ENCODE results near the gene TMEM8B.
"Not testable (repeated sequence)": the region's sequence is repeated elsewhere in the genome, so short reads cannot be mapped to it uniquely, and the experiment has no call there.

Gene TMEM8B

GRCh38 chr9:35884908-35885307, 55.9 kb downstream of the TMEM8B start:
- H3K9ac ChIP-seq (ENCODE audit: low read depth in 1 of 2, low read length in 2 of 2); H3K9me3 ChIP-seq (ENCODE audit: control insufficient read depth in 2 of 2, low read length in 2 of 2); H3K4me1 ChIP-seq (ENCODE audit: control insufficient read depth in 2 of 2, insufficient read depth in 2 of 2, low read length in 2 of 2); H3K27me3 ChIP-seq (ENCODE audit: control insufficient read depth in 2 of 2, insufficient read depth in 2 of 2, low read length in 2 of 2); H3K36me3 ChIP-seq (ENCODE audit: control insufficient read depth in 2 of 2, insufficient read depth in 2 of 2, low read length in 2 of 2); H3K4me3 ChIP-seq (ENCODE audit: low read length in 2 of 2); H3K27ac ChIP-seq (ENCODE audit: low read depth in 2 of 2, low read length in 2 of 2): not testable (repeated sequence)

GRCh38 chr9:35891646-35892045, 62.6 kb downstream of the TMEM8B start:
- H3K27me3 ChIP-seq (ENCODE audit: control insufficient read depth in 2 of 2, insufficient read depth in 2 of 2, low read length in 2 of 2), result peaks cover 0 to 3% of the 10 kb centered on the region in 2 donors
- no peaks in the 10 kb centered on the region for H3K36me3 ChIP-seq (ENCODE audit: control insufficient read depth in 2 of 2, insufficient read depth in 2 of 2, low read length in 2 of 2)
- H3K4me1 ChIP-seq (ENCODE audit: control insufficient read depth in 2 of 2, insufficient read depth in 2 of 2, low read length in 2 of 2), result no peaks in the 10 kb centered on the region
- H3K4me3 ChIP-seq (ENCODE audit: low read length in 2 of 2), result no peak overlapping the region
- no peak overlapping the region for H3K27ac ChIP-seq (ENCODE audit: low read depth in 2 of 2, low read length in 2 of 2)
- H3K9ac ChIP-seq (ENCODE audit: low read depth in 1 of 2, low read length in 2 of 2), result no peak overlapping the region
- H3K9me3 ChIP-seq (ENCODE audit: control insufficient read depth in 2 of 2, low read length in 2 of 2), result no peaks in the 10 kb centered on the region

GRCh38 chr9:35892051-35892450, 63.0 kb downstream of the TMEM8B start:
- Histone ChIP-seq H3K4me1 (ENCODE audit: control insufficient read depth in 2 of 2, insufficient read depth in 2 of 2, low read length in 2 of 2) (no peaks in the 10 kb centered on the region), H3K9ac (ENCODE audit: low read depth in 1 of 2, low read length in 2 of 2) (no peak overlapping the region), H3K27me3 (ENCODE audit: control insufficient read depth in 2 of 2, insufficient read depth in 2 of 2, low read length in 2 of 2) (peaks cover 0 to 3% of the 10 kb centered on the region in 2 donors), H3K36me3 (ENCODE audit: control insufficient read depth in 2 of 2, insufficient read depth in 2 of 2, low read length in 2 of 2) (no peaks in the 10 kb centered on the region), H3K9me3 (ENCODE audit: control insufficient read depth in 2 of 2, low read length in 2 of 2) (no peaks in the 10 kb centered on the region), H3K27ac (ENCODE audit: low read depth in 2 of 2, low read length in 2 of 2) (no peak overlapping the region), H3K4me3 (ENCODE audit: low read length in 2 of 2) (no peak overlapping the region)

GRCh38 chr9:35896570-35896969, 67.5 kb downstream of the TMEM8B start:
- H3K9ac ChIP-seq (ENCODE audit: low read depth in 1 of 2, low read length in 2 of 2), result no peak overlapping the region
- no peak overlapping the region for H3K27ac ChIP-seq (ENCODE audit: low read depth in 2 of 2, low read length in 2 of 2)
- peaks cover 0 to 3% of the 10 kb centered on the region in 2 donors for H3K27me3 ChIP-seq (ENCODE audit: control insufficient read depth in 2 of 2, insufficient read depth in 2 of 2, low read length in 2 of 2)
- H3K4me1 ChIP-seq (ENCODE audit: control insufficient read depth in 2 of 2, insufficient read depth in 2 of 2, low read length in 2 of 2), result no peaks in the 10 kb centered on the region
- no peaks in the 10 kb centered on the region for H3K36me3 ChIP-seq (ENCODE audit: control insufficient read depth in 2 of 2, insufficient read depth in 2 of 2, low read length in 2 of 2)
- H3K4me3 ChIP-seq (ENCODE audit: low read length in 2 of 2), result no peak overlapping the region
- H3K9me3 ChIP-seq (ENCODE audit: control insufficient read depth in 2 of 2, low read length in 2 of 2), result no peaks in the 10 kb centered on the region

GRCh38 chr9:35897376-35898099, 68.5 kb downstream of the TMEM8B start:
- H3K27me3 ChIP-seq (ENCODE audit: control insufficient read depth in 2 of 2, insufficient read depth in 2 of 2, low read length in 2 of 2); H3K4me3 ChIP-seq (ENCODE audit: low read length in 2 of 2); H3K9ac ChIP-seq (ENCODE audit: low read depth in 1 of 2, low read length in 2 of 2); H3K9me3 ChIP-seq (ENCODE audit: control insufficient read depth in 2 of 2, low read length in 2 of 2); H3K27ac ChIP-seq (ENCODE audit: low read depth in 2 of 2, low read length in 2 of 2); H3K4me1 ChIP-seq (ENCODE audit: control insufficient read depth in 2 of 2, insufficient read depth in 2 of 2, low read length in 2 of 2); H3K36me3 ChIP-seq (ENCODE audit: control insufficient read depth in 2 of 2, insufficient read depth in 2 of 2, low read length in 2 of 2): not testable (repeated sequence)

- H3K36me3 ChIP-seq (ENCODE audit: control insufficient read depth in 2 of 2, insufficient read depth in 2 of 2, low read length in 2 of 2), result no peaks in the 10 kb centered on the region
Observed at GRCh38 chr9:35898337-35898736, 69.3 kb downstream of the TMEM8B start.

GRCh38 chr9:35899021-35899420, 70.0 kb downstream of the TMEM8B start:
- no peak overlapping the region for H3K4me3 ChIP-seq (ENCODE audit: low read length in 2 of 2)
- H3K27me3 ChIP-seq (ENCODE audit: control insufficient read depth in 2 of 2, insufficient read depth in 2 of 2, low read length in 2 of 2), result no peaks in the 10 kb centered on the region
- H3K36me3 ChIP-seq (ENCODE audit: control insufficient read depth in 2 of 2, insufficient read depth in 2 of 2, low read length in 2 of 2), result no peaks in the 10 kb centered on the region
- peaks cover 9 to 11% of the 10 kb centered on the region in 2 donors for H3K4me1 ChIP-seq (ENCODE audit: control insufficient read depth in 2 of 2, insufficient read depth in 2 of 2, low read length in 2 of 2)
- H3K9me3 ChIP-seq (ENCODE audit: control insufficient read depth in 2 of 2, low read length in 2 of 2), result no peaks in the 10 kb centered on the region
- H3K27ac ChIP-seq (ENCODE audit: low read depth in 2 of 2, low read length in 2 of 2), result no peak overlapping the region
- no peak overlapping the region for H3K9ac ChIP-seq (ENCODE audit: low read depth in 1 of 2, low read length in 2 of 2)

More at GRCh38 chr9:35898337-35898736, 69.3 kb downstream of the TMEM8B start:
- H3K9ac ChIP-seq (ENCODE audit: low read depth in 1 of 2, low read length in 2 of 2), result no peak overlapping the region
- no peaks in the 10 kb centered on the region for H3K27me3 ChIP-seq (ENCODE audit: control insufficient read depth in 2 of 2, insufficient read depth in 2 of 2, low read length in 2 of 2)
- H3K9me3 ChIP-seq (ENCODE audit: control insufficient read depth in 2 of 2, low read length in 2 of 2), result no peaks in the 10 kb centered on the region
- H3K4me3 ChIP-seq (ENCODE audit: low read length in 2 of 2), result no peak overlapping the region
- H3K4me1 ChIP-seq (ENCODE audit: control insufficient read depth in 2 of 2, insufficient read depth in 2 of 2, low read length in 2 of 2), result peaks cover 6 to 8% of the 10 kb centered on the region in 2 donors
- no peak overlapping the region for H3K27ac ChIP-seq (ENCODE audit: low read depth in 2 of 2, low read length in 2 of 2)

- no peak overlapping the region for H3K9ac ChIP-seq (ENCODE audit: low read depth in 1 of 2, low read length in 2 of 2)
- no peak overlapping the region for H3K4me3 ChIP-seq (ENCODE audit: low read length in 2 of 2)
- no peaks in the 10 kb centered on the region for H3K36me3 ChIP-seq (ENCODE audit: control insufficient read depth in 2 of 2, insufficient read depth in 2 of 2, low read length in 2 of 2)
- no peaks in the 10 kb centered on the region for H3K9me3 ChIP-seq (ENCODE audit: control insufficient read depth in 2 of 2, low read length in 2 of 2)
- H3K27me3 ChIP-seq (ENCODE audit: control insufficient read depth in 2 of 2, insufficient read depth in 2 of 2, low read length in 2 of 2), result no peaks in the 10 kb centered on the region
- no peak overlapping the region for H3K27ac ChIP-seq (ENCODE audit: low read depth in 2 of 2, low read length in 2 of 2)
- H3K4me1 ChIP-seq (ENCODE audit: control insufficient read depth in 2 of 2, insufficient read depth in 2 of 2, low read length in 2 of 2), result peaks cover 45 to 51% of the 10 kb centered on the region in 2 donors
Observed at GRCh38 chr9:35903049-35903448, 74.0 kb downstream of the TMEM8B start.

- no peaks in the 10 kb centered on the region for H3K27me3 ChIP-seq (ENCODE audit: control insufficient read depth in 2 of 2, insufficient read depth in 2 of 2, low read length in 2 of 2)
- H3K9ac ChIP-seq (ENCODE audit: low read depth in 1 of 2, low read length in 2 of 2), result no peak overlapping the region
- no peaks in the 10 kb centered on the region for H3K36me3 ChIP-seq (ENCODE audit: control insufficient read depth in 2 of 2, insufficient read depth in 2 of 2, low read length in 2 of 2)
- H3K4me3 ChIP-seq (ENCODE audit: low read length in 2 of 2), result no peak overlapping the region
- peaks cover 57 to 64% of the 10 kb centered on the region in 2 donors for H3K4me1 ChIP-seq (ENCODE audit: control insufficient read depth in 2 of 2, insufficient read depth in 2 of 2, low read length in 2 of 2)
- peak overlapping the region in 1 of 2 donors; percentile 97 for H3K27ac ChIP-seq (ENCODE audit: low read depth in 2 of 2, low read length in 2 of 2)
- no peaks in the 10 kb centered on the region for H3K9me3 ChIP-seq (ENCODE audit: control insufficient read depth in 2 of 2, low read length in 2 of 2)
Observed at GRCh38 chr9:35904338-35904737, 75.3 kb downstream of the TMEM8B start.

GRCh38 chr9:35905051-35905781, 76.2 kb downstream of the TMEM8B start:
- Histone ChIP-seq H3K4me3 (ENCODE audit: low read length in 2 of 2) (peak overlapping the region; percentile 39 to 45), H3K27me3 (ENCODE audit: control insufficient read depth in 2 of 2, insufficient read depth in 2 of 2, low read length in 2 of 2) (no peaks in the 10 kb centered on the region), H3K27ac (ENCODE audit: low read depth in 2 of 2, low read length in 2 of 2) (peak overlapping the region; percentile 97), H3K4me1 (ENCODE audit: control insufficient read depth in 2 of 2, insufficient read depth in 2 of 2, low read length in 2 of 2) (peaks cover 66 to 73% of the 10 kb centered on the region in 2 donors), H3K36me3 (ENCODE audit: control insufficient read depth in 2 of 2, insufficient read depth in 2 of 2, low read length in 2 of 2) (no peaks in the 10 kb centered on the region), H3K9ac (ENCODE audit: low read depth in 1 of 2, low read length in 2 of 2) (peak overlapping the region; percentile 38 to 84), H3K9me3 (ENCODE audit: control insufficient read depth in 2 of 2, low read length in 2 of 2) (no peaks in the 10 kb centered on the region)

Data from mucosa of rectum (tissue), 2 donors.